SH-SY5Y (cell line): ENCODE results near the gene NELFA.

Source experiments
- GATA2 ChIP-seq: IDR thresholded peaks from 2 replicates; pipeline ENCODE4 v1.6.1; 2011; ENCODE audit warnings: mild to moderate bottlenecking, low read depth, low read length
- GATA3 ChIP-seq: IDR thresholded peaks from 2 replicates; pipeline ENCODE4 v1.6.1; 2011; ENCODE audit warnings: low read depth, mild to moderate bottlenecking, low read length, moderate library complexity

The NELFA gene

DNA sequence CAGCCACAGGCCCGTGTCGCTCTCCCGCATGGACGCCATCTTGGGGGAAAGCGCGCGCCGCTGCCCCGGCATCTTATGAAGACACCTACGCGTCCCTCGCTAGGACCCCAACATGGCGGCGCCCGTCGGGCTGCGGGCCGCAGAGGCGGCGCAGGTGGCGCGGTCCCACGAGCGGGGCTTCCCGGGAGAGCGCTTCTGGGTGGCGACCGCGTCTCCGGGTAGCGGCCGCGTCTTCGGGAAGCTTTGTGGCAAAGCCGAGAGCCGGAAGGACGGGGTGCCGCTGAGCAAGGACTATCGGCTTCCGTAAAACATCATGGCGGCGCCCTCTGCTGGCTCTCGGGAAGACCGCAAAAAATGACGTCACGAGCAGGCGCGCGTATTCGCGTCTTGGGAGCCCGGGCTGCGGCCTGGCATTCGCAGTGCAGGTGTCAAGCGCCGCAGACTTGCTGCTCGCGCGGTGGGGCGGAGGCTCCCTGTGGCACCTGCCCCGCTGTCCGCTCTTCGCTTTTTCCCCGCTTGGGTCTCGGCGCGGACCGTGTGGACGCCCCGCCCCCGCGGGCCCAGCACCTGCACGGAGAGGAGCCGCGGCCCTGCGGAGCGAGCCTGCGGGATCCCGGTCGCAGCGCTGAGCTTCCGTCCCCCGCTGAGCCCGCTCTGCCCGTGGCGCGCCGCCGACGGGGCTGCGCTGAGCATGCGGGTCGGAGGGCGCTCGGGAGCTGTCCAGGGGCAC, at the start of gene NELFA:
Gene NELFA, minus strand, starts transcription at position 54 of the 730 bp plus-strand sequence. Its CDS starts 15 bp downstream, at position 39.
- no peak for TF ChIP-seq GATA3
- no peak for TF ChIP-seq GATA2

DNA sequence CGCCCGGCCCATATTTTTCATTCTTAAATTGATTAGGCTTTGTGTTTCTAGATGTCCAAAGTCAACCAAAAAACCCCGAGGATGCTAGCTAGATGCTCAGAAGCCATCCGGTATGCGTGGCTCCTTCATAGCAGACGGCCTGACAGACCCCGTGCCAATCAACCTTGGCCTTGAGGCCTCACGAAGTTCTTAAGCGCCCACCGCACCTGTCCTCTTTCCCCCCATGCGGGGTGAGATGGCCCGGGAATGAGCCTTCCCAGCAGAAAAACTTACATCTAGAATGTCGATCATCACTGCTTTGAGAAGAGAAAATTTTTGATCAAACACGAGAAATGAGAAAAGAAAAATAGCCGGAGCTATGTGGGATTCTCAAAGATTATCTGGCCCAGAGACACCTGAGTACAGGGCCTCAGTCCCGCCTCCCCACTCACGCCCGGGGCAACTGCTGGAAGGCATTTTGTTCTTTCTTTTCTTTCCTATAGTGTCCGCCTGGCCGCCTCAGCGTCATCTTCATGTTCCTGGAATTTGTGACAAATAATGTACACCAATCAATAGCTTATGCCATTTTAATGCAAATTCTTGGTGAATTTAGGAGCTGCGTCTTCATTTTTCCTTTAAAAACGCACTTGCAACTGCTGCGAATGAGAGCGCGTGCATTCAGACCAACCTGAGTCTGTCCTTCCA, 48.8 kb upstream of the NELFA start:
- TF ChIP-seq GATA2 (no peak), GATA3 (no peak)

DNA sequence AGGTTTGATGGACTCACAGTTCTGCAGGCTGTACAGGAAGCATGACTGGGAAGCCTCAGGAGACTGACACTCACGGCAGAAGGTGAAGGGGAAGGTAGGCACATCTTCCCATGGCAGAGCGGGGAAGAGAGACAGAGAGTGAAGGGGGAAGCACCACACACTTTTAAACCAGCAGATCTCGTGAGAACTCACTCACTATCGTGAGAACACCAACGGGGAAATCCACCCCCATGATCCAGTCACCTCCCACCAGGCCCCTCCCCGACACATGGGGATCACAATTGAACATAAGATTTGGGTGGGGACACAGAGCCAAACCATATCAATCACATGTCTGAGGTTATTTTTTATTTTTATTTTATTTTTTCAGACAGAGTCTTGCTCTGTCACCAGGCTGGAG, 45.4 kb upstream of the NELFA start:
- TF ChIP-seq GATA3, result no peak
- TF ChIP-seq GATA2, result no peak

DNA sequence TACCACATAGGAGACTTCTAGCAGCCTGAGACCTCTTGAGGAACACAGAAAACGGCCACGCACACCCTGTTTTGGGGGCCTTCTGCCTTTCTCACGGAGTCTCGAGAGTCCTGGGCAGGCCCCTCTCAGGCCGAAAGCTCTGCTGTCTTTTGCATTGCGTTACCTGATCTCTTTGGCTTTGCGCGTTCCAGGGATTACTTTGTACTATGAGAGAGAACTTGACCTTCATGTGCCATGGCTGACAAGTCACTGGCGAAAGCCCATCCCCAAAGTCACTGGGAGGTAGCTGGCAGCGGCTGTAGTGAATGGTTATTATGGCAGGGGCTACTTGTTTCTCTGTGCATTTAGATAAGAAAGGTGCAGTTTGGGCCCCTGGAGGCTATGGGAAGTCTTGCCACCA, 42.3 kb upstream of the NELFA start:
- TF ChIP-seq GATA2 (no peak), GATA3 (no peak)

DNA sequence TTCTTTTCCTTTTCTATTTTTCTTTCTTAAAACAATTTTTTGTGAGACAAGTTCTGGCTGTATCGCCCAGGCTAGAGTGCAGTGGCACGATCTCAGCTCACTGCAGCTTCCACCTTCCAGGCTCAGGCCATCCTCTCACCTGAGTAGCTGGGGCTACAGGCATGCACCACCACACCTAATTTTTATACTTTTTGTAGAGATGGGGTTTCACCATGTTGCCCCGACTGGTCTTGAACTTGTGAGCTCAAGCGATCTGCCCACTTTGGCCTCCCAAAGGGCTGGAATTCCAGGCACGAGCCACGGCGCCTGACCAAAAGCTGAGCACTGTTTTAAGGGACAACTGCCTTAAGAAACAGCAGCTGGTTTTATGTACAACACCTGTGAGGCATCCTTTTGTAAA, 41.0 kb upstream of the NELFA start:
- TF ChIP-seq GATA3, result no peak
- TF ChIP-seq GATA2, result no peak

DNA sequence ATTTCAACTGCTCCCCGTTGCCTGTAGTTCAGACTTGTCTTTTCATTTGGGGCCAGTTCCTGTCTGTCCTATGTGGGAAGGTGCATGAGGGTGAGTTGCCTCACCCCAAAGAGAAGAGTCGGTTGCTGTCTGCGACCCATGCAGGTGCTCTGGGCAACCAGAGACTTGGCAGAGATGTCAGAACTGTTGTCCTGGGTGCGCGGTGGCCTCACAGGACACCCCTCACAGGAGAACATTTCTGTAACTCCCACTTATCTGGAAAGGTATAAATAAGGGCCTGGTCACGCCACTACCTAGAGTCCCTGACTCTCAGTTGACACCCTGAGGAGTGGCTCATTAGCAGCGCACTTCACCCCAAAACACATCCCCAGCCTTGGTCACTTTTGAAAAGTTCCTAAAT, 40.6 kb upstream of the NELFA start:
- TF ChIP-seq GATA3, result no peak
- no peak for TF ChIP-seq GATA2

DNA sequence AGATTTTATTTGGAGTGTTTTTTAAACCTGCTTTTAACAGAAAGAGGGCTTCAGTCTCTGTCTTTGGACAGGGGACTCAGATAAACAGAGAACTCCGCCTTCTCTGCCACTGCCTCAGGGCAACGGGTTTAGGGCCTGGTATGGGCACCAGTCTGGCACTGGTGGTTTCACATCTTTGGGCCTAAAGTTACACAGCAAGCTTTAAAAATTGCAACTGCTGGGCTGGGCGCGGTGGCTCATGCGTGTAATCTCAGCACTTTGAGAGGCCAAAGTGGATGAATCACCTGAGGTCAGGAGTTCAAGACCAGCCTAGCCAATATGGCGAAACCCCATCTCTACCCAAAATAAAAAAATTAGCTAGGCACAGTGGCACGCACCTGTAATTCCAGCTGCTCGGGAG, 40.1 kb upstream of the NELFA start:
- TF ChIP-seq GATA2, result no peak
- no peak for TF ChIP-seq GATA3

DNA sequence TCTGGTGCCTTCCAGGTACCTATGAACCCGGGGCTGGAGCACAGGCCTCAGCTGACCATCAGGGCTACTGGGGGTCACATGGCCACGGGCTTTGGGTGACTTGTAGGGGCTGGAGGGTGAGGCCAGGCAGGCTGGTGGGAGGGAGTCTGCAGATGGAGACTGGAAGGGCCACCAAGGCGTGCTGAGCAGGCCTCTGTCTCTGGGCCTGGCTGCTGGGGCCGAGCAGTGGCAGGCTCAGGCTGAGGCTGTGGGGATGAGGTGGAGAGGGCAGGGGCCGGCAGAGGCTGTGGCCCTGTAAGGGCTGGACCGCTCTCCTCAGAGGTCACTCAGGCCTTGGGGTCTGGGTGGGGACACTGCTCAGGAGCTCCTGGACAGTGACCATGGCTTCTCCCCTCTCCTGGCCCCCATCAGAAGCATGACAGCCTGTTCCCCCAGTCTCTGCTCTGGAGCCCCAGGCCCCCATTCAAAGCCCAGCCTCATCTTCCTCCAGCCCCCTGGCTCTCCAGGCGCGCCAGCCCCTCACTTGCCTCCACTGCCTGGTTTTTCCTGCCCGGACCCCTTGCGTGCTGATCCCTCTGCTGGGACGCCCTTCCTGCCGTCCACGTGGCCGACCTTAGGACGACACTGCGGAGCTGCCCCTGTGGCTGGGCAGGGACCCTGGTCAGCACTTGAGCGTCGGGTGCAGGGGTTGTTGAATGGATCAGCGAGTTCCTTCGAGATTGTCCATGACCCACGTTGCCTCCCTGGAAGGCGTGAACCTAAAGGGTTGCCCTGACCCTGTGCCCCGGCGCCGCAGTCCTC, 39.2 kb upstream of the NELFA start:
- no peak for TF ChIP-seq GATA3
- TF ChIP-seq GATA2, result no peak

DNA sequence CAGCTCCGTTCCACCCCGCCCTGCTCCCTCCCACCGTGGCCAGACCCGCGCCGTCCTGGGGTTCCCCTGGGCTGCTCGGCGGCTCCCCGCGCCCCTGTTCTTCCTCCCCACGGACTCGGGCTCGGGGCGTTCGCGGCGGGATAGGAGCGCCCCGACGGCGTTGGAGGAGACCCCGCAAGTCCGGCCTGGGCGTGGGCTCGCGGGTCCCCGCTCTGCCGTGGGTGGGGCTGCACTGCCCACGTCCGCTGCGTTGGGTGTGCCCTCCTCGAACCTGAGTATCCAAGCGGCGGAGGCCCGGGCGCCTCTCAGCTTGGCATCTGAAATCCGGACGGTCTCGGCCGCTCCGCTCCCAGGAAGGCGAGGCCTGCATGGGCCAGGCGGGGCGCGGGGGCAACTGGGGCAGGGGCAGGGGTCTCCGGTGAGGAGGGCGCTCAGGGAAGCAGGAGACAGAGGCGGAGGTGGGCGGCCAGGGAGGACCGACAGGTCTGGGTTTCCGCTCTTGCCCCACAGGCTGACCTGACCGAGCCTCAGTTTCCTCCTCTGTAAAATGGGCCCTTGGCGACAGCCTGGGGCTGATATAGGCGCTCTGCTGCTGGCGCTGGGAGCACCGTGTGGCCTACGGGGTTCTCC, 38.4 kb upstream of the NELFA start:
- TF ChIP-seq GATA2 (no peak), GATA3 (no peak)

DNA sequence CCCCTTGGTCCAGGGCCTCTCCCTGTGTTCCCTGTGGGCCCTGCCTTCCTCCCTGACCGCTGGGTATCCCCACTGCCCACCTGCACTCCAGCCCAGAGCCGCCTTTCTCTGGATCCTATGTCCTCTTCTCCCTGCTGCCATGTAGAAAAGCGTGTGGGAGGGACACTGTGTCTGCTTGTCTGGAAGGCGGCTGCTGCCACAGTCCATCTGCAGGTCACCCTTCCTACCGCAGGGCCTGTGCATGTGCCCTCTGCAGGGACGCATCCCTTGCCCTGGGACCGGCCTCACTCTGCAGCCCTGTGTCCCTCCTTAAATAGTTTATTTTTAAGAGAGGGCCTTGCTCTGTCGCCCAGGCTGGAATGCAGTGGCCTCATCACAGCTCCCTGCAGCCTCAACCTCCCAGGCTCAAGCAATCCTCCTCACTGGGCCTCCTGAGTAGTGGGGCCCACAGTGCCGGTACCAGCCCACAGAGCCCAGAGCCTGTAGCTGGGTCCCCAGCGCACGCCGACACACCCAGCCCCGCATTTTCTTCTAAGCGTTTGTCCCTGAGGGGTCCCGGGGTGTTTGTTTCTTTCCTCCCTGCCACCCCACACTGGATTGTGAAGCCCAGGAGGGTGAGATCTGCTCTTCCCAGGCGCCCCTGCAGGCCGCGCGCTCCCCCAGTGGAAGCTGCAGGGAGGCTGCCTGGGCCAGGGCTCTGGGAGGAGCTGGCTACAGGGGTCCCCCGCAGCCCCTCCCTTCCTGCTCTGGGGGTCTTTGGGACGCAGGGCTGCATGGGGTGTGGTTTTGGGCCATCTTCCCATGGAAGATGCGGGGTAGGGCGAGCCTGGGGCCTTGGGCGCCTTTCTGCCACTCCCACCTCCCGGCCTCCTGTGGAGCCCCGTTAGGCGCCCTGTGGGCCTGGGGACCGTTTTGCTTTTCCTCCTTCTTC, 37.5 kb upstream of the NELFA start:
- TF ChIP-seq GATA3 (no peak), GATA2 (no peak)

DNA sequence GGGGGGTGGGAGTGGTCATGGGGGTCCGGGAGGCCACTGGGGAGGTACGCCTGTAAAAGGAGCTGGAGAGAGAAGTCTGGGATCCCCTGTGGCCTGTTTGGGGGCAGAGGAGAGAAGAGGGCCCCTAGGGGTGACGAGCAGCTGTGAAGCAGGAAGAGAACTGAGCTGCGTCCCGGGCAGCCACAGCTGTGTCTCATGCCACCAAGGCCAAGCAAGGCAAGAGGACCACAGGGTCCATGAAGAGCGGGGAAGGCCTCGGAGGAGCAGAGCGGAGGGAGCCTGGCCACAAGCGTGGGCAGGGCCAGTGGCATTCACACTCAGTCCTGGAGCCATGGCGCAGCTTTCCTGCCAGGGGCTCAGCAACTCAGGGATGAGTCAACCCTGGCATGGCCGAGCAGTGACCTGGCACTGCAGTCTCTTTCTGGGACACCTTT, 36.8 kb upstream of the NELFA start:
- TF ChIP-seq GATA2 (no peak), GATA3 (no peak)

DNA sequence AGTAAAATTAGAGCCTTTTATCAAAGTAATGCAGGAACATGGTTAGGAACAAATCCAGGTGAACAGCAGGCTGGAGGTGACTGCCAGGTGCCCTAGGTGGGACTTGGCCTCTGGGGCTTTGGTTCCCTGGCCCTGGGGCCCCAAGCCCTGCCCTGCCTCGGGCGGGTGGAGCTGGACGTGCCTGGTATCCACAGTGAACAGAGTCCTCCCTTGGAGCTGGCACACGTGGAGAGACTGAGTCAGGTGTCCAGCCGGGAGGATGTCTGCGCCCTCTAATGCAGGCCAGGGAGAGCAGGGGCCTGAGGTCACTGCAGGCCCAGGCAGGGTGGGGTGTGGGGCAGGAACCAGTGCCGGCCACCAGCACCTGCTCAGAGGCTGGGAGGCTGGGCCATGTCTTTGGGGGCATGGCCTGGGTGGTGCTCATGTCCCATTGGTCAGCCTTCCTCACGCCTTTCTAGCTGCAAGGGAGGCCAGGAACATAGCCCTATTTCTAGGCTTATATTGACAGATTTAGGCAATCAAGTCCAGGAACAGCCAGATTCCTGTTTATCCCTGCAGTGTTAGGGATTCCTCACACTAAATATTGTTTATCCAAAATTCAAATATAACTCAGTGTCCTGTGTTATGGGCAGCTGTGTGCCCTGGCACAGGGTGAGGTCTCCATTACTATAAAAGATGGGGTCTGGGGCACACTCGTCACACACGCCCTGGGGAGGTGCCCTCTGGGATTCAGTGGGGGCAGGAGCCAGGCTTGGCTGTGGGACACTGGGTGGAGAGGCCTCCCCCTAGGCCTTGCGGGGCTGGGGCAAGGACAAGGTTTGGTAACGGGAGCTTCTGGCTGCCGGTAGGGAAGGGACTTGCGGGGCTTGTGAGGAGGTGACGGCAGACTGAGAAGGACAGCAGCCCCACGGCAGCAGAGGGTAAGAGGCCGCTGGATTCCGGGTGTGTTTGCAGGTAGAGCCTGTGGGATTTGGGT, 36.1 kb upstream of the NELFA start:
- TF ChIP-seq GATA2 (no peak), GATA3 (no peak)
